Activated naive CD4-positive, alpha-beta T cell treated with anti-CD3 and anti-CD28 coated beads, Interleukin-2, amount 50 U/mL, for 16 hours (primary cell): ENCODE results near the gene SLC49A4.
A peak's percentile ranks its signal among the peaks of the same experiment; 100 is the strongest.

Source experiments
- DNase-seq: peaks from one replicate; pipeline ENCODE4 v3.0.0-alpha.2; 2020

SLC49A4 gene

DNA sequence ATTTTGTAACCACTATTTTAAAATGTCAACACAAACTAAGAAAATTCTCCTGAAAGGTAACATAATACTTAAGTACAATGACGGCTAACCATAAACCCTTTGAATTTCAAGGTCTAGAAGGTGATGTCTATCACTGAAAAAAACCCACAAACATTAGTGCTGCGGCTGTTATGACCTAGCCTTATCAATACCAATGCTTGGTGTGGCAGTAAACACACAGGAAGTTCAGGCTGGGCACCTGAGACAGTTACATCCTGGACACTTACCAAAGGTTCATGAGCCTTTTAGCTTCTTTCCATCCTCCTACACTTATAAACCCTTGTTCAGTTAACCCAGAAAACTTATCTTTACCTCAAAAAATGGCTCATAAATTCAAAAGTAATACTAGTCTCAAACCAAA lies 7.0 kb upstream of the SLC49A4 start:
- DNase-seq = no peak

DNA sequence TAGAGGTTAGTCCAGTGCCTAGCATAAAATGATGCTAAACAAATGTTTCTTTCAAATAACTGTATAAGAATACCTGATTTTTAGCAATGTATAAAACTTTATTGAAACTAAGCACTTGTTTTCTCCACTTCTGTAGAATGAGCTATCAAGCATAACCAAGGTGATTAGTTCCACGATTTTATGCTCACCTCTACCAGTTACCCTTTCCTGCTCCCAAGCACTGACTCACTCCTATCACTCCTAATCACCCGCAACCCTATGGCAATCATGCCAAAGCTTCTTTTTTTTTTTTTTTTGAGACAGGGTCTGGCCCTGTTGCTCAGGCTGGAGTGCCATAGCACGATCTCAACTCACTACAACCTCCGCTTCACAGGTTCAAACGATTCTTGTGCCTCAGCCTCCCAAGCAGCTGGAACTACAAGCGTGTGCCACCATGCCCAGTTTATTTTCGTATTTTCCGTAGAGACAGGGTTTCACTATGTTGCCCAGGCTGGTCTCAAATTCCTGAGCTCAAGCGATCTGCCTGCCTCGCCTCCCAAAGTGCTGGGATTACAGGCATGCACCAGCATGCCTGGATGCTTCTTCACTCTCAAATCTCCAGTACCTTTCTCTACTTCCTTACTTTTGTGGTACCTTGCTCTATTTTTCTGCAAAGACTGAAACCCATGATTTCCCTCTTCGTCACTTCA lies 5.1 kb upstream of the SLC49A4 start:
- no peak for DNase-seq

DNA sequence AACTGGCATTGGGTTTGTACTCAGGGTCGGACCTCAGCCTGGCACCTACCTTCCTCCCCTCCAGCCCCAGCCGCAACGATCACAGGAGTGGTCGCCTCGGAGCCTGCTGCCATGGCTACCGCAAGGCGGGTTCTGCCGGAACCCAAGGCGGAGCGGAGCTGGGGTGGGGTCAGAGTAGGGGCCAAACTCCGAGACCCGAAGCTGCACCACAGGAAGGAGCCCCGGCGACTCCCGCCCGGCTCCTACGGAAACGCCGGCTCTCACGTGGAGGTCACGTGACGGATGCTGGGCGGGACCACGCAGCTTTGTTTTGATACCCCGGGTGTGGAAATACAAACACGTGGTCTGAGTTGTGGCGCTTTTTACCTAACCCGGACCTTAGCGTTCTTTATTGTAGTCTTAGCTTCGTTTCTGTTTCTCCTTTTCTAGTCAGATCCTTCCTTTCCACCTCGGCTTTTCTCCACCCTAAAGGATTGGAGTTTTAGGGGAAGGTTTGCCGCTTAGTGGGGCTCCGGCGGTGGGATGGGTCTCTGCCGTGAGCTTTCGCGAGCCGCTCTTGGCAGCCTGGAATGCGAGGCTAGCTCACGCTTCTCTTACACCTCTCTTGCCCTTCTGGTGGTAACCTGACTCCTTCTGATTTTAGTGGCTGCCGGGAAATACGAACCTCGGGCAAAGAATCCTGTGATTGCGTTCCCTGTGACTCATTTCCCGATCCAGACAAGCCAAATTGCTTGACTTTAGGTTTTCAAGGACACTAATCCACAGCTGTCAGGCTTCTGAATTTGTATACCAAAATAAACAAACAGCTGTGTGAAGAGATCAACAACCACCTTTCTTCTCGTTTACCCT lies 1.1 kb upstream of the SLC49A4 start, which contains the start of gene HSPBAP1:
HSPBAP1 (minus strand) TSS at position 264 of the 849 bp plus-strand sequence; CDS start at position 113, 151 bp downstream.
- DNase-seq = peak; percentile 90

DNA sequence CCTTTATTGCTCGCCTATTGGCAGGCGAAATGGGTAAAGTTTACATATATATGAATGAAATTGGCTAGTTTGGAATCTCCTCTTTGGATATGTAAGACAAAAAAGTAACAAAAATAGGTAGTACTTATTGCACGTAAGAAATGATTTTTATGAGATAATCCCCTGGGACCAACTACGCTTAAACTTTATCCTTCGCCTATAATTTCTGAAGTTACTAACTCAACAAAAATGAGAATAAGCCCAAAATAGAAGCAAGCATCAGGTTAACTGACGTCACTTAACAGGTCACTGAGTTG lies 438 bp upstream of the SLC49A4 start:
- no peak for DNase-seq

DNA sequence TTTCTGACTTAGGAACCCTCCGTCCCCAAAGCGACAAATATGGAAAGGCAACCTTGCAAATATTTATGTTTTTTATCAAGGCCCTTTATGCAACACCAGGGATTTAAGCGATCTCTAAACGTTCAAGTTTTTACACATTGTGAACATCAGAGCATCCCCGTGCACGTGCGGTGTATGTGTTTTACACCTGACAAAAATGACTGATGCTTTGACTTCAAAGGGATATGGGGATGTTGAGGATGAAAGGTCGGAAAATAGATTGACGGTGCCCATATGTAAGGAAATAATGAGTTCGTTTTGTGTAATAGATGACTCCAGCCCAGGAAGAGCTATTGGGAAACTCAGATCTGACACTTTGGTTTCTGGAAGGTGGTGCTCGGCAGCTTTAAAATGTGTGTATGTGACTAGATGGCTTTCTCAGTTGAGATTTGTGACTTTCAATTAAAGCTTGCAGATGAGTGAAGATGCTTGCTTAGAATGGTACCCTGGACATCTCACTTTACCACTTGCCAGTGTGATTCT lies 866 bp downstream of the SLC49A4 start:
- DNase-seq = no peak

DNA sequence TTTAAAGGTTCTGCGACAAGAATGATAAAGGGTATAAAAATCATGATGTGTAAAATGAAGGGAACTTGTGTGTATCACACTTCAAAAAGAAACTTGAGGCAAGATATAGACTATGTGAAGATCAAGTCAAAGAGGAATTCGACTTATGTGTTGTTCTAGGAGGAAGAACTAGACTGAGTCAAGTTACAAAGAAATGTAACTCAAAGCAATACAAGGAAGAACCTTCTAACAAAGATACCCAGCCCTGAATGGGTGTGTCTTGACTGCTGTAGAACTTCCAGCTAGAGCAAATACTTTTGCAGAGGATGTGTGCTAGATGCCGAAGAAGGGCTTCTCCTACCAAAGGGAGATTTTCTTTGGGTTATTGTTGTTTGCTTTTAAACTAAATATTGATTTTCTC lies 2.4 kb downstream of the SLC49A4 start:
- DNase-seq = no peak

DNA sequence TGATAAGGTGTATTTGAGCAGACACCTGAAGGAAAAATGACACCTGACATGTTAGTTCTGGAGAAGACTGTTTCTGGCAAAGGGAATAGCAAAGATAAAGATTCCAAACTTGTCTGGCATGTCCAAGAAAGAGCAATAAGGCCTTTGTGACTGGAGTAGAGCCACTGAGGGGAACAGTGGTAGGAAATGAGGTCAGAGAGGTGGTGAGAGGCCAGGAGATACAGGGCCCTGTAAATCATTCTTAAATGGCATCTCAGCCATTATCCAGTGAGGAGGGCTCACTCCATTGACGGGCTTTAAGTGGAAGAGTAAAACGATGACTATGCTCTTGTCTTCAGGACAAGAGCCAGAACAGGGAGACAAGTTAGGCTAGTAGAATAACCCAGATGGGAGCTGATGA lies 4.5 kb downstream of the SLC49A4 start:
- no peak for DNase-seq

DNA sequence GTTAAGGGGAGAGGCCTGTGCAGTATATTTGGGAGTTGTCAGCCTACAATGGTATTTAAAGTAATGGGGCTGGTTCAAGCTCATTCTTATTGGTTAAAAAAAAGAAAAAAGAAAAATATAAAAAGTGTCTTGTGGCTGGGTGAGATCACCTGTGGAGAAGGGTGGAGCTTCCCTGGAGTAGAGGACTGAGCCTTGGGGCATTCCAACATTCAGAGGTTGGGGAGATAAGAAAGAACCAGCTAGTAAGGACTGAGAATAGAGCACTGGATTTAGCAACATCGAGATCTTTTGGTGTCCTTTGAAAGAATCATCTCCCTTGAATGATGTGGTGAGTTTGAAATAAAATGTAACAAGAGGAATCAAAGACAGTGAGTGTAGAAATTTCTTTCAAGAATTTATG lies 5.2 kb downstream of the SLC49A4 start:
- DNase-seq = no peak

DNA sequence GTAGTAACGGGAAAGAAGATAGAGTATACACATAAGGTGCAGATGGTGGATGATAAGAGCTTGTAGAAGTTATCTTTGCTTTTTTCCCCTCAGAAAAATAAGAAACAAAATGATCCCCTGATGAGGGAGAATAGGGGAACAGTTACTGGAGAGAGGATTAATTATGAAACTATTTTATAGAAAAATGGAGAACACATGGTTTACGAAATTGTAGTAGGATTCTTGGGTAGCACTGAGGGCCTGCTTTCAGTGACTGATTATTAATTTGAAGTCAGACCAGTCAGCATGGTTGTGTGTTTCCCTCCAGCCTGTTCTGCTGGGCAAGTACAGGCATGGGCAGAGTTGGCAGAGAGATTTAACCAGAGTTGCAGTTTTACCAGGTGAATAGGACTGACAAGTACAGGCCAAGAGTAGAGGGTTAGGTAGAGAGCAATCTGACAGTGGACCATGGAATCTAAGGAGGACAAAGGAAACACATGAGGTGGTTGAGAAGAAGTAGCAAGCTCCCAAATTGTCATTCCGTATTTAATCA lies 5.9 kb downstream of the SLC49A4 start:
- no peak for DNase-seq

DNA sequence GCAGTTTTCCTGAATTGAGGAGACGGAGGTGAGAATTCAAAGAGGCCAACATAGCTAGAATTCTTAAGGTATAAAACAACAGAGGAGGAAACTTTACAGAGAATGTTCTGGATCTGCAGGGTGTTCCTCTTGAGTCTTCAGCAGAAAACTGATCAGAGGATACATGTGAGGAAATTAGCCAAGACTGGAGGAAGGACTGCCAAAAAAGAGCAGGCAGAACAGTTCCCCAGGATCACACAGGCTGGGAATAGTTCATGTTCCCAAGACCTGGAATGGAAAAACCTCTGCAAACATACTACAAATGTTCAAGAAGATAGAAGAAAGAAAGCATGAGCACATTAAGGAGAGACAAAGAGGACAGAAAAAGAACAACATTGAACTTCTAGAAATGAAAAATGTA lies 7.5 kb downstream of the SLC49A4 start:
- no peak for DNase-seq

DNA sequence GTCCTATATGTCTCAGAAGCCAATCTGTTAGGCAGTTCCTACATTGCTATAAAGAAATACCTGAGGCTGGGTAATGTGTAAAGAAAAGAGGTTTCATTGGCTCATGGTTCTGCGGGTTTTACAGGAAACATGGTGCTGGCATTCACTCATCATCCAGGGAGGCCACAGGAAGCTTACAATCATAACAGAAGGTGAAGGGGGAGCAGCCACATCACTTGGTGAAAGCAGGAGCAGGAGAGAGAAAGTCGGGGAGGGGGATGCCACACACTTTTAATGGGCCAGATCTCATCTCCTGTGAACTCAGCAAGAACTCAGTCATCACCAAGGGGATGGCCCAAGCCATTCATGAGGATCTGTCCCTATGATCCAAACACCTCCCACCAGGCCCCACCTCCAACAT lies 9.1 kb downstream of the SLC49A4 start:
- no peak for DNase-seq

DNA sequence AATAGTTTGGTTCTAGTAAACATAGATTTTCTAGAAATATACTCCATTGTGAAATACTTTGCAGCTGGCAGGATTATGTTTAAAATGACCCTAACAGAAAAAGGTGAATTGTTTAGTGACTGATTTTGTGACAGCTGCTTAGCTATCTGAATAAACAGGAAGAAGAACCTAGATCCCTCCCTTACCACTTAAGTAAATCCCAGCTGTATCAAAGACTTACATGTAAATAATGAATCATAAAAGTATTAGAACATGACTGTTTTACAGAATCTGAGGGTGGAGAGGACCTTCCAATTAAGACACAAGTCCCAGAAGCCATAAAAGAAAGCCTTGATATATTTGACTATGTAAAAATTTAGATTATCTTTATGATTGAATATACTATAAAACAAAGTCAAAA lies 15.9 kb downstream of the SLC49A4 start:
- DNase-seq = no peak

DNA sequence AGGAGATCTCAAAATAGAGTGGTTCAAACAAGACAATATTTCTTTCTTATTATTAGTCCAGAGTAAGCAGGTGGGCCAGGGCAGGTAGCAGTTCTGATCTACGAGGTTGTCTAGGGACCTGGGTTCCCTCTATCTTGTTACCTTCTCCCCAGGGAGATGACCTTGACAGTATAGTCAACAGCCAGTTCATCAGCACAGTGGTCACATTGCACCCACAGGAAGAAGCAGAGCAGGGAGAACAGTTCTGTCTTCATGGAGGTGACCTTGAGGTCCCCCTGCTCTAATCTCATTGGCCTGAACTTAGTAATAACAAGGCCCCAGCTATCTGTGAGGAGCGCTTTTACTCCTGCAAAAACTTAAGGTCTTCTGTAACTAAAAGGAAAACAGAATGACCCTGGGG lies 21.7 kb downstream of the SLC49A4 start:
- DNase-seq = no peak

DNA sequence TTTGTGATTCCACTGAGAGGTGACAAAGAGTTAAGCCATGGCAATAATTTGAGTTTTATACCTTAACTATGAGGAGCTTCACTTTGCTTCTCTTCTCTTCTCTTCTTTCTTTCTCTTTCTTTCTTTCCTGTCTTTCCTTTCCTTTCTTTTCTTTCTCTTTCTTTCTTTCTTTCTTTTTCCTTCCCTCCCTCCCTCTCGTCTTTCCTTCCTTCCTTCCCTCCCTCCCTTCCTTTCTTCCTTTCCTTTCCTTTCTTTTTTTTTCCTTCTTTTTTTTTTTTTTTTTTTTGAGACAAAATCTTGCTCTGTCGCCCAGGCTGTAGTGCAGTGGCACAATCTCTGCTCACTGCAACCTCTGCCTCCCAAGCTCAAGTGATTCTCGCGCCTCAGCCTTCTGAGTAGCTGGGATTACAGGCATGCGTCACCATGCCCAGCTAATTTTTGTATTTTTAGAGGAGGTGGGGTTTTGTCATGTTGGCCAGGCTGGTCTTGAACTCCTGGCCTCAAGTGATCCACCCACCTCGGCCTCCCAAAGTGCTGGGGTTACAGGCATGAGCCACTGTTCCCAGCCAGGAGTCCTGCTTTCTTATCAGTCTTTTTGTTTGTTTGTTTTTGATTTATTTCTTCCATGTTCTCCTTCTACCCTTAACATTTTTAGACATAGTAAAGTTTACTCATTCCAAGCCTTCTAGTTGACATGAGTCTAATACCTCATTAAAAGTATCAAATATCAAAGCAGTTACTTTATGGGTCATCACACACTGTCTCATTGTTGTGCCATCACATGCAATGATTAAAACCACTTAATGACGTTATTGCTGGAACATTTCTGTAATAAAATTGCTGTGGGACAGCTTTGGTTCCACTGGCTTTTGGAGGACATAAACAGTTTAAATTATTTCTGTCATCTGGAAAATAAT lies 29.9 kb downstream of the SLC49A4 start:
- DNase-seq = no peak

DNA sequence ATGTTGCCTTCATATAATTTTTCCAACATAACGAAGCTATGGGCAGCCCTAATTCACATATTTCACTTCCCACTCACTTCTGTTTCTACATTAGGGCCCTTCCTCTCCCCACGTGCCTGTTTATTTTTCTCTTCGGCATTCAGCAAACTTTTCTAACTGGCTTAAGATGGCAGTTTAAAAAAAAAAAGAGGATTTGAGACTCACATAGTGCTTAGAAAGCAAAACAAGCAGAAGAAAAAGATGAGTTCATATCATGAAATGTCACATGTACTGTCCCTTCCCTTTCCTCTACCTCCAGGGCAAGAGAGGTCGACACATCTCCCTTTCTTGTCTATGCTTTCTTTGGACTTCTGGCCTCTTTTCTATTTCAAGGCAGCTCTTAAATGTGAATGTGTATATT lies 30.6 kb downstream of the SLC49A4 start:
- no peak for DNase-seq

DNA sequence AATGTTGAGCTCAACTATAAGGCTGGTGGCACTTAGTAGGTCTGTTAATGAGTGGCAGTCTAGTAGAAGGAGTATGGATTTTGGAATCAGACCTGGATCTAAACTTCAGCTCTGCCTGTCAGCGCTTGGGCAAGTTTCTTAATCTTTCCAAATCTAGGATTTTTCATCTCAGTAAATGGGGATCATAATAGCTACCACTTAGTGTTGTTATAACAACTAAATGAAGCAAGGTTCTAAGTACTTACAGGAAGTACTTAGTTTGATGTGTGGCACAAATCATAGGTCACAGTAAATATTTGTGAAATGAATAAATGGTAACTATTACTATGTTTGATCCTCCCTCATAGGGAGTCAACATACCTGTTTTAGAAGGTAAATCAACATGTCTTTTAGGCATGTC lies 31.4 kb downstream of the SLC49A4 start:
- DNase-seq = no peak

DNA sequence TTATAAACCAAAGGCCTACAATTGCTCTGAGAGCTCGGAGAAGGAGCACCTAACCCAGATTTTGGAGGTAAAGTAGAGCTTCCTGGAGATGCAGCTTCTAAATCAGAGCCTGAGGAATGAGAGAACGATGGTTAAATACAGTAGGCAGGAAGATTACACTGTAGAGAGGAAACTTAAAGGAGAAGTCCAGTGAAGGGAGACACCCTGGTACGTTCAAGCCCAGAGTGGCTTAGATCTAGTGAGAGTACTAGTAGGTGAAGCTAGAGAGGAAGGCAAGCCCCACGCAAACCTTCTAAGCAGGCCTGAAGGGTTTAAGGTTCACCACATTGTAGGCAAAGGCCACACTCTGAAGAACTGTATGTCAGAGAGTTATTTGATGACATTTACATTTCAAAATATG lies 33.4 kb downstream of the SLC49A4 start:
- no peak for DNase-seq

DNA sequence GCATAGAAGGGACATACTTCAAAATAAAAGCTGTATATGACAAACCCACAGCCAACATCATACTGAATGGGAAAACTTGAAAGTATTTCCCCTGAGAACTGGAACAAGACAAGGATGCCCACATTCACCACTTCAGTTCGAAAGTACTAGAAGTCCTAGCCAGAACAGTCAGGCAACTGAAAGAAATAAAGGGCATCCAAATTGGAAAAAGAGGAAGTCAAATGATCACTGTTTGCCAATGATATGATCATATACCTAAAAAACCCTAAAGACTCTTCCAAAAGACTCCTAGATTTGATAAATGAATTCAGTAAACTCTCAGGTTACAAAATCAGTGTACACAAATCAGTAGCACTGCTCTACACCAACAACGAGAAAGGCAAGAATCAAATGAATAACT lies 40.7 kb downstream of the SLC49A4 start:
- no peak for DNase-seq

DNA sequence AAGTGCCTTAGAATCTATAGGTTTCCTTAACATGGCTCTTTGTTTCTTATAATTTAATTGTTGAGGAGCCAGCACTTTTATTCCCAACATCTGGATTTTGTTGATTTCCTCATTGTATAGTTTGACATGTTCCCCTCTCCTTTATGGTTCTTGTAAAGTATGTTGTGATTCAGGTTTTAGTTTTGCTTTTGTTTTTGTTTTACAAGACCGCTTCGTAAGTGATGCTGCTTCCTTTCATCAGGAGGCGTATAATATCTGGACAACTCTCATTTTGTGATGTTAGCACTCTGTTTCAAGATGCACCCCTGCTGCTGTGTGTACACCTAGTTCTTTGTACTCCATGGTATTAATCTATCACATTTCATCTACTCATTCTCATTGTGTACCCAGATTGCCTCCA lies 48.7 kb downstream of the SLC49A4 start:
- no peak for DNase-seq

DNA sequence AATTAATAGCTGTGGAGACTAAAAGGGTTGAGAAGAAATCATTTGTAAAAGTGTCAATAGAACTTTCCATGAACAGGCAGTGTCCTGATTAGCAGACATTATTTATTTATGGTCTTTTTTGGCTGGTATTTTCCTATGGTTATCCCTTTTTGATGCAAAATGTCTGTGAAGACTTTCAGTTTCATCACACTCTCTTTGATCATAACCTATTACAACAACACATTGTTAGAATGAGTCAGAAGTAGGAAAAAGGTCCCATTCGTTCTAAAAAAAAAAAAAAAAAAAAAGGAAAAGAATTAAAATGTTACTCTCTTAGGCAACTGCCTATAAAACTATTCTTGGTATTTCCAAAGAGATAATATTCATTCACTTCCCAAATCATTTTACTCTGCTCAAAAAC lies 62.1 kb downstream of the SLC49A4 start:
- no peak for DNase-seq

DNA sequence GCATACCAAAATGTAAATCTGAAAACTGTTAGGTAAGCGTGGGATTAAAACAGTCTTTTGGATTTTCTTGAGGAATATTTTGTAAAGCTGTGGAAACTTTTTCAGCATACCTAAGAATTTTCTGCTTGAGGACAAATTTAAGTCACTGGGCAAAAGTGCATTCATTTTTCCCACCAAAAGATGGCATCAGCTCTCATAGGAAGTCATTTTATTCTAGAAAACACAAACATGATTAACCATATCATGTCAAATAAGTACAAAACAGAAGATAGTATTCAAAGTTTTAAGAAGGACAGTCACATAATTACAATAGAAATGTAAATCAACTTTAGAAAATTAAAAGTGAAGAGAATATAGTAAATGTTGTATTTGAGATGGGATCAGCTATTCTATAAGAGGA lies 63.5 kb downstream of the SLC49A4 start:
- no peak for DNase-seq

DNA sequence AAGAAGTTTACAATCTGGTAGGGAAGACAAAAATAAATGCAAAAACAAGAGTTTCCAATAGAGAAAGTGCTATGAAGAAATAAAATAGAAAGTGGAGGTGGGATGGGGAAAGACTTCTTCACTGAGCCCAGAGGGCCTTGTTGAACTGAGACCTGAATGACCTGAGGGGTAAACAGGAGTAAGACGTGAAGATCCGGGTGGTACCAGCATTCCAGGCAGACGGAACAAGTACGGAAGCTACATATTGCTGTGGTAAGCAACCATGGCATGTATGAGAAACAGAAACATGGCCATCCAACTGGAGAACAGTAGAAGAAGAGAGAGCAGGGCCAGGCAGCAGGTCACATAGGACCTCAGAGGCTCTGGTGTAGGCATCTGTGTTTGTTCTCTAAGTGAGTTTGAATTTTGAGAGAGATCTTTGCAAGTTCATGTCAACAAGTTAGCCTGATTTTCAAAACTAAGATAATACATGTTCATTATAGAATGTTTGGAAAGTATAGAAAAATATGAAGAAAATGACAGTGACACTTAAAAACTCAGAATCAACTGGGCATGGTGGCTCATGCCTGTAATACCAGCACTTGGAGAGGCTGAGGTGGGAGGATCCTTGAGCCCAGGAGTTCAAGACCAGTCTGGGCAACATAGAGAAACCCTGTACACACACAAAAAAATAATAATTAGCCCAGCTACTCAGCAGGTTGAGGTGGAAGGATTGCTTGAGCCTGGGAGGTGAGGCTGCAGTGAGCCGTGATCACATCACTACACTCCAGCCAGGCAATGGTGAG lies 64.3 kb downstream of the SLC49A4 start:
- DNase-seq = no peak
